ENCODE results near the gene MICALL1.

DNA sequence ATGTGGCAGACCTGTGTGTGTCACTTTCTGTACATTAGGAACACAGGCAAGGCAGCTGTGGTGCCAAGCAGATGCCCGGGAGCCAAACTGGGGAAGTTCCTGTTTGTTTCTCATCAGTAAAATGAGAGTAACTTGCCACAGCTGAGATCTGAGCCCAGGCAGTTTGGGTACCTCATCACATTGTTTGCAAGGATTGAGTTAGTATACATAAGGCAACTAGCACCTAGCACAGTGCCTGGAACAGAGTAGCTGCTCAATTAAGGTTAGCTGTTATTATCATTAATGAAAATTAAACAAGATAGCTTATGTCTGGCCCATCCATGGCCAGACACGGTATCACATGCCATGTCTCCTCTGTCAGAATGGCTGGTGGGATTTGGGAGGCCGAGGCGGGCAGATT, 70.5 kb downstream of the MICALL1 start:
- TF ChIP-seq ZNF384 (IDR thresholded peaks at IDR 0.05) (no peak), SP1 (IDR thresholded peaks at IDR 0.05) (no peak), TARDBP (IDR thresholded peaks at IDR 0.05) (no peak), FOXM1 (IDR thresholded peaks at IDR 0.05; ENCODE audit: borderline replicate concordance) (no peak), NFRKB (IDR thresholded peaks at IDR 0.05) (no peak), SUZ12 (IDR thresholded peaks at IDR 0.05) (no peak), L3MBTL2 (conservative IDR thresholded peaks at IDR 0.05) (no peak), ELF4 (IDR thresholded peaks at IDR 0.05) (no peak)
- TF ChIP-seq, protein P1, sequence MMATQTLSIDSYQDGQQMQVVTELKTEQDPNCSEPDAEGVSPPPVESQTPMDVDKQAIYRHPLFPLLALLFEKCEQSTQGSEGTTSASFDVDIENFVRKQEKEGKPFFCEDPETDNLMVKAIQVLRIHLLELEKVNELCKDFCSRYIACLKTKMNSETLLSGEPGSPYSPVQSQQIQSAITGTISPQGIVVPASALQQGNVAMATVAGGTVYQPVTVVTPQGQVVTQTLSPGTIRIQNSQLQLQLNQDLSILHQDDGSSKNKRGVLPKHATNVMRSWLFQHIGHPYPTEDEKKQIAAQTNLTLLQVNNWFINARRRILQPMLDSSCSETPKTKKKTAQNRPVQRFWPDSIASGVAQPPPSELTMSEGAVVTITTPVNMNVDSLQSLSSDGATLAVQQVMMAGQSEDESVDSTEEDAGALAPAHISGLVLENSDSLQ (IDR thresholded peaks at IDR 0.05), result no peak

All from HEK293T (cell line).